Motor neuron (in vitro differentiated cells): ENCODE measurements around the gene CCNL1. TPM values are rescaled to one million over a fixed set of nuclear protein-coding genes. Genes with fewer than 3 reads are reported as not detected.
"Not testable (repeated sequence)": the region's sequence is repeated elsewhere in the genome, so short reads cannot be mapped to it uniquely, and the experiment has no call there.

ENCODE experiments used
- ATAC-seq, 8 experiments: fragments of 200-7000 bp; cut with Tn5 transposase; replicated peaks in 6 of 8; 2 replicates each; pipeline ENCODE4 v1.8.0; 2021; ENCODE audit warnings: mild to moderate bottlenecking in 8 of 8, moderate library complexity in 8 of 8
- H3K27ac ChIP-seq, 2 donors: fragments of 250-450 bp; sonication (Bioruptor Pico); 2 replicates each; pipeline ENCODE4 v1.9.0; 2021; ENCODE audit warnings: antibody characterized with exemption in 2 of 2, mild to moderate bottlenecking in 2 of 2, moderate library complexity in 1 of 2
- H3K4me1 ChIP-seq, 2 donors: fragments of 250-450 bp; sonication (Bioruptor Pico); replicated peaks in 1 of 2; 2 replicates each; pipeline ENCODE4 v1.6.1; 2021; ENCODE audit warnings: antibody characterized with exemption in 2 of 2, mild to moderate bottlenecking in 2 of 2, moderate library complexity in 1 of 2
- H3K4me3 ChIP-seq, 5 donors: fragments of 250-450 bp; sonication (Bioruptor Pico); 2 replicates each; pipeline ENCODE4 v1.9.0; 2021; ENCODE audit warnings: antibody characterized with exemption in 5 of 5, mild to moderate bottlenecking in 5 of 5, moderate library complexity in 4 of 5
- WGBS, 10 experiments: fragments of 450-650 bp; shearing (Covaris generic); methylation state at CpG; one replicate each; pipeline ENCODE4 v1.0.0; 2022; 5-methylcytosine and 5-hydroxymethylcytosine counted together
- in situ Hi-C, 9 experiments: fragments of 400-800 bp; cut with MboI; loops; one replicate each; pipeline ENCODE4 v1.15.0; 2021; ENCODE audit warnings: low sequenced_read_pairs in 9 of 9, low pct_unique_long_range_greater_than_20kb in 2 of 9; ENCODE audit not compliant: unreplicated experiment in 9 of 9
- total RNA-seq, 8 experiments: library from RNA; unstranded; fragments of 300-600 nt; gene quantifications; 2 replicates each; pipeline versions ENCODE4 v1.2.3 to v1.2.4, GENCODE V29; 2022

CCNL1 gene
- total RNA-seq, 8 experiments from 2014 or later = 77.6 to 232 (median 114) TPM

DNA sequence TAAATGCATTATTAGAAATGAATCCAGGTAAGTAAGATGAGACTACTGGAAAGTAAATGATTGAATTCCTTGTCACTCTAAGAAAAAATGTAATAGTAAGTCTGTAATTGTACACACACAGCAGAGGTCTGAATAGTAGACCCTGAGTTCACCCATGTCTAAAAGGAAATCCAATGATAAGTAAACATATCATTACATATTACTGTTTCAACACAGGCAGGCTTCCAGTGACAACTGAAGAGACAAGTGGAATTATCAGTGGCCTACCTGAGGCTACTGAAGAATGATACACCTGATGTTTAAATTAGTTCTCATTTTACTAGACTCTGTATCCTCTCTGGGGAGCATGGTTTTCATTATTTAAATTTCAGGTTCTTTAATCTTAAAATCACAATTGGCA is 6.2 kb upstream of the CCNL1 start:
- in situ Hi-C loops = no loop called here
- Histone ChIP-seq H3K27ac (no peak overlapping the region), H3K4me3 (no peak overlapping the region), H3K4me1 (peaks cover under 1 to 4% of the 10 kb centered on the region in 2 donors)
- ATAC-seq = no peak

DNA sequence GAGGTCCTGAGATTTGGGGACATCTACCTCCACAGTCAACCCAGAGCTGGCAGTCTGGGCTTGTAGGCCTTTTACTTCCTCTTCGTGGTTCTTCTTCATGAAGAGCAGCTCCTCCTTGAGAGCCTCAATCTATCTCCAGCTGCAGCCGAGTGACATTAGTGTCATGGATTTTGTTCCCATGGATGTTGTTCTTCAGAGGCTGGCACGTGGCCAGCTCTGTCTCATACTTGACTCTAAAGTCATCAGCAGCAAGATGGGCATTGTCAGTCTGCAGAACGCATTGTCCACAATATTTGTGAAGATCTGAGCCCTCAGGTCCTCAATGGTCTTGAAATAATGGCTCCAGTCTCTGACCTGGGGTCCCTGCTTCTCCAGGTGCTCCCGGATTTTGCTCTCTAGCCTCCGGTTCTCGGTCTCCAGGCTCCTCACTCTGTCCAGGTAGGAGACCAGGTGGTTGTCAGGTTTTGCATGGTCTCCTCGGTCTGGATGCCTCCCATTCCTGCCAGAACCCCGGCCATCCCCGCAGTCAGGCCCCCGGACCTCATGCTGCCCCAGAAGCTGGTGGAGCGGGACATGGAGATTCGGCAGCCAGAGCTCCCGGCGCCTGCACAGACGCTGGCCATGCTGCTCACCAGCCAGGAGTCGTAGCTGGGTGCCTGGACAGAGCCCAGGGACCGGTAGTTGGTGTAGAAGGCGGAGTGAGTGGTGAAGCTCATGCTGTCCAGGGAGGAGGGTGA is 3.4 kb upstream of the CCNL1 start:
- WGBS, 10 experiments = 84 to 100% (median 95%) methylated on average over 1 to 13 of the region's 19 CpGs; no CpG with 5 or more reads in 2 of the 10 experiments
- Histone ChIP-seq H3K27ac (no peak overlapping the region), H3K4me3 (no peak overlapping the region), H3K4me1 (peaks cover 7 to 11% of the 10 kb centered on the region in 2 donors)
- in situ Hi-C loops = no loop called here
- no peak for ATAC-seq

DNA sequence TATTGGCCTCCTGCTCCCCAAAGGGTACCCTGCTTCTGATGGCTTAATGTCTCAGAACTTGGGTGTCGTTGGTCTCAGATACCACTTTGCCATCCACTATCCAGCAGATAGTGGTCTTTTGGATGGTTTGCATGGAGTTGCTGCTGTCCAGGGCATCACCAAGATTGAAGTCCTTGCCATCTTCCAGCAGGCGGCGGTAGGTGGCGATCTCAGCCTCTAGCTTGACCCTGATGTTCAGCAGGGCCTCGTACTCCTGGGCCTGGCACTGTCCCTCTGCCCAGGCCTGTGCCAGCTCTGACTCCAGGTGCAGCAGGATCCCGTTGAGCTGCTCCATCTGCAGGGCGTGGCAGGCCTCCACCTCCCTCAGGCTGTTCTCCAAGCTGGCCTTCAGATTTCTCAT is 2.7 kb upstream of the CCNL1 start:
- in situ Hi-C loops, H3K27ac ChIP-seq, H3K4me3 ChIP-seq, ATAC-seq: not testable (repeated sequence)
- H3K4me1 ChIP-seq = peaks cover 15 to 19% of the 10 kb centered on the region in 2 donors
- WGBS, 10 experiments = 50 to 83% (median 58%) methylated on average over 2 to 4 of the region's 7 CpGs; no CpG with 5 or more reads in 7 of the 10 experiments

DNA sequence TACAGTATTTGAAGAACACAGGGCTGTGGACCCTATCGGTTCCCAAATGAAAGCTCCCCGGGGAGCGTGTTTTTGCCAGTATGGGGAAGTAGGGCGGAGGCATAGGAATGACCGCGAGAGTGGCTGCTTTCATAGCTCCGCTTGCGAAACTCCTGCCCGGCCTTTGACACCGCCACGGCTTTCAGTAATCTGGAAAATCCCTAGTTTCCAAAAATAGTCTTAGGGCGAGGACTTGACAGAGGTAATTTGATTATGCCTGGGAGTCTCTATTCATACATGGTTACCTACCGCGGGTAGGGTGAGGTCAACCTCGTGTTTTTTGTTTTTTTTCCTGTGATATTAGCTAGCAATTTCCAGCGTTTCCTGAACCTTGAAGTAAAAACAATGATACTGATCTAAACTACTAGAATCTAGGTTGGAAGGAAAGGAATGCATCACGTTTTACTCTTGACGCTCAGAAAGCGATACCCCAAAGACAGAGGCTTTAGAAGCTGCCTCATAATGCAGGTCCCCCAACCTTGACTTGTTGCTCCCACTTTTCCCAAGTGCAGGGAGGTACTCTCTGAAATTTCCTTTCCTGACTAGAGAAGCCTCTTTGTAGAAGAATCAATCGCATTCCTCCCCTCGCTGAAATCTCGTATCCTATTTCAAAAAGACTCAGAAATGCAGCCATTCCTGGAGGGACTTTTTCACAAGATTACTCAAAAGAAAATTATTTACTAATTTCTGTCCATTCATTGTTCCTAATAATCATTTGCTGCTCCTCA is 894 bp upstream of the CCNL1 start:
- in situ Hi-C loops = no loop called here
- peaks cover 28 to 37% of the 10 kb centered on the region in 2 donors for H3K4me1 ChIP-seq
- 3 to 53% (median 20%) methylated on average over 6 to 20 of the region's 22 CpGs for WGBS, 10 experiments
- peak; percentile 27 to 69 (median 50) for ATAC-seq
- H3K27ac ChIP-seq = peak overlapping the region; percentile 96
- H3K4me3 ChIP-seq = peak overlapping the region; percentile 59 to 98 (median 87)

DNA sequence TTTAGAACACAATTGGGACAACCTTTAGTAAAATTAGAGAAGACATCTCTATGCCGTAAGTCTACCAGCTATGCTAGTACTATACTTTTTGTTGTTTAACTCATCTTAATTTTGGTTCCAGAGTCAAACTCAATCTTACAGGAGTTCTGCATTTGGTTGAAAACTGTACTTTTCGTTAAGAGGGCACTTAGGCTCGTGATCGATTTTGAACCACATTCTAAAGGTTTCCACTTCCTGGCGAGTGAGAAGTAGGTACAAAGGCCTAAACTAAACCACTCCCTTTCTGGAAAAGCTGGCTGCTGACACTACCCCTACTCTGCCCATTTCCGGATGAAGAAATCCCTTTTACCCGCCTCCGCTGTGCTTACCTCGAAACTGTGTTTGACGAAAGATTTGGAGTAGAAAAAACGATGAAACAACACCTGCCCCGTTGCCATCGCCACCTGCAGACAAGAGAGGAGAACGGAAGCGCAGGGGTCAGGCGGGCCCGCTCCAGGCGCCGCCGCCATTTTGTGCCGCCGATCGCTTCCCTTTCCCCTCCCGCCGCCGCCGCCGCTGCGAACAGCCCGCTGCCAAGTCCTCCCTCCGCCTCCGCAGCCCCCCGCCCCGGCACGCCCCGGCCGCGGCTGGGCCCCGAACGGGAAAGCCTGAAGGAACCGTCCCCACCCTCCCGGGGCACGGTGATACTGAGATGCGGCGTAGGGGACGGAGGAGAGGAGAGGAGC is 748 bp downstream of the CCNL1 start:
- WGBS, 10 experiments = 0 to 20% (median 3%) methylated on average over 1 to 19 of the region's 46 CpGs
- peak overlapping the region; percentile 96 for H3K27ac ChIP-seq
- H3K4me3 ChIP-seq = peak overlapping the region; percentile 59 to 98 (median 87)
- ATAC-seq = peak in 7 of 8 experiments; percentile 4 to 38 (median 25)
- H3K4me1 ChIP-seq = peaks cover 31 to 52% of the 10 kb centered on the region in 2 donors
- in situ Hi-C loops = no loop called here

DNA sequence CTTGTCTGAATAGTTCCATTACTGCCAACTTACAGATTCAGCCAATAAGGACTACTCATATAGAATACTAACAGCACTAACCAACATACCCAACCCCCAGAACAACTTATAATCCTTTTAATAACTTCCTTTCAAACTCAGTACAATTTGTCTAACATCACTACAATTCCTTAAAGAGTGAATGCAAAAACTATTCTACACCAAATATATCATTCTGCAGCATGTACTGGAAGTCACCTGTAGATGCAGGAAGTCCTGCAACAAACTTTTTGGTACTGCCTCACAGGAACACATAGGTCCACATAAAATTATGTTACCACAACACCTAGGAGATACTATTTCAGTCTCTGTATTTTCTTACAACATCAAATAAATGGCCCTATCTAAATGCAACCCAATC is 2.1 kb downstream of the CCNL1 start:
- ATAC-seq = no peak
- in situ Hi-C loops = no loop called here
- peaks cover 31 to 54% of the 10 kb centered on the region in 2 donors for H3K4me1 ChIP-seq

DNA sequence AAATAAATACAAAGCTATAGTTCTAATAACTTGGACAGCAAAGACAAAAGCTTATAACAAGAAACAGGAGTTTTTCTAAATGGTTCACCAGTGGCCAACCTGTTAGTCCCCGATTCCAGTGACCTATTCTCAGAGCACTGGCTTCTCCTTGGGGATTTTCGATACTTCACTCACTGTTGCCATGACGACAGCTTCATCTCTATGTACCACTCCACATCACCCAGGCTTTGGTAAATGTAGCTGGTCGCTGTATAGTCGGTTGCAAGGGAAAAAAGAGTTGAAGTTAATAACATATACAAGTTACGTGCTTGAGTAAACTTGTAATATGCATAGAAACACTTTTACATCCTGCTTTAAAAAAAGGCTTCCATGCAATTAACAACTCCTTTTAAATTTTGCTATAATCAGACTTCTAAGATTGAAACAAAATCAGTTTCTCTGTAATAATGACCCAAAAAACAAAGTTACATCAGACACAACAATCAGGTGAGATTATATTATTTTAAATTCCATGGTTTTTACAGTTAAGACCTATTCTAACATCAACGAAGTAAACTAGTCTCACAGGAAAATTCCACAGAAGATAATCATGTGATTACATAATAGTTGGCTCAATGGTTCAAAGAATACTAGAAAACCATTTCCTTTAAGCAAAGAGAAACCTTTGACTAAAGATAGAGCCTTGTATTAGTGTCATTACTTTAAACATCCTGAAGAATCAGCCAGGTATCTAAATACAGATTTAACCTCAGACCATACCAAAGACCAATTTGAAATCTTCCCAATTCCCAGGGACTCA is 2.9 kb downstream of the CCNL1 start:
- in situ Hi-C loops = no loop called here
- ATAC-seq = no peak
- peaks cover 31 to 54% of the 10 kb centered on the region in 2 donors for H3K4me1 ChIP-seq
- no peak overlapping the region for H3K27ac ChIP-seq
- 17 to 68% (median 53%) methylated on average over 2 to 7 of the region's 7 CpGs for whole genome bisulfite sequencing, 10 experiments
- H3K4me3 ChIP-seq = peak overlapping the region in 1 of 5 donors; percentile 87

More for the DNA sequence above, 2.1 kb downstream of the CCNL1 start:
- no peak overlapping the region for H3K27ac ChIP-seq
- H3K4me3 ChIP-seq = peak overlapping the region in 2 of 5 donors; percentile 59 to 87

DNA sequence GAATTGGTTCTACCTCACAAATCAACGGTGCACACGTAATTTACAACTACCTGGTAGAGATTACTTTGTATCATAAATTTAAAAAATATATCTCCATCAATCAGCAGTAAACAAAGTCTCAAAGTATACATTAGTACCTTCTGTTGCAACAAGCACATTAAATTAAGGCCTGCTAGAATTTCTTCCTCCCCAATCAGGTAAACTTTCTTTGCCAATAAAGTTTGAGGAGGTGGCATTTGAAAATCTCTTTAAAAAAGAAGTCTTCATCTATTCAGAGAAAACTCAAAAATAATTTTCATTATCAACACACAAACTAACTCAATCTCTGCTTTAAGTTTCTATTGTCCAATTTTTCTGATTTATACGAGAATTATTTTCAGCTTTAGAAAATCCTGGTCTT is 4.4 kb downstream of the CCNL1 start:
- no peak for ATAC-seq
- WGBS, 10 experiments = 49 to 100% (median 84%) methylated on average over 2 to 3 of the region's 3 CpGs; no CpG with 5 or more reads in 1 of the 10 experiments
- peaks cover 28 to 47% of the 10 kb centered on the region in 2 donors for H3K4me1 ChIP-seq
- H3K27ac ChIP-seq = no peak overlapping the region
- in situ Hi-C loops = no loop called here
- no peak overlapping the region for H3K4me3 ChIP-seq

DNA sequence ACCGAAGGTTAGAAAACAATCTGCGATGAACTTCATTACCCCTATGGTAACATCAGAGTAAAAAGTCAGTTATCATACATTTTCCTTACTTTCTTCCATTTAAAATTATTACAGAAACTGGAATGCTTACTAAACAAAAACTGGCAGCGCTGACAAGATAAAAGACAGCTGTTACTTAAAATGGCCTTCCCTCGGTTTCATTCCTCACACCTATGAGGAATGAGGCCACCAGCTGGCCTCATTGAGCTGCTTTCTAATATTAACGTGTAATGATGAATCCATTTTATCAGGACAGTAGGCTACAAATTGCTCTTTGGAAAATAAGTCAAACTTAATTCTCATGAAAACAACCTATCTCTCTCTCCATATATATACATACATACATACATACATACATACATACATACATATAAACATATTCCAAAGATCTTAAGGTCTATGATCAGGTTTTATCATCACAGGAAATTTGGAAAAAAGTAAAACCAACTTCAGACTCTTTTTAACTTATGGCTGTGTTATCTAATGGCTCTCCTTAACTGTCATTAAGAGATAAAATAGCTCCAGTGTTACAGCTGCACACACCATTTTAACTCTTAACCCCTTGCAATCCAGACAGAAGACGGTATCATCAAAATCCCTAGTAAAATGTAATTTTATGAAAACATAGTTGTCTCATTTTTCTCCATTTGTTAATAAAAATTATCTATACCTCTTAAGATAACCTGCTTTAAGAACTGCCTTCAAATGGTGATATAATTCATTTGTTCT is 5.2 kb downstream of the CCNL1 start:
- no peak overlapping the region for H3K4me3 ChIP-seq
- H3K27ac ChIP-seq = no peak overlapping the region

DNA sequence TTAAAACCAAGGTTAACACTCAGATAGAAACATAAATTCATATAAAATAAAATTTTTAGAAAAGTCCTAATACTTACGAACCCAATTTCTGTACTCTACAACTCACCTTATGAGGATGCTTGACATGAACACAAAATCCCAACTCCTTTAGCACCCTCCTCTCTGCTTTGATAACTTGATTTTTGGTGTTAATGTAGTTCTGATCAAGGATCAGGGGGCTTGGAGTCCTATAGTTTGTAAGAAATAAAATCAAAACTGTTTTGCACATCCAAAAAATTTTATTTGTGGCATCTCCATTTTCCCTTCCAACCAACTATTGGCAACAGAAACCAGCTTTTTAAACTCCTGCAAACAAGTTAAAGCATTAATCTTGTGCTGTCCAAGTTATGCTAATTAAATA is 7.0 kb downstream of the CCNL1 start:
- Histone ChIP-seq H3K27ac (no peak overlapping the region), H3K4me1 (peaks cover 19 to 38% of the 10 kb centered on the region in 2 donors), H3K4me3 (no peak overlapping the region)
- in situ Hi-C loops = no loop called here
- ATAC-seq = no peak
- 40 to 100% (median 100%) methylated on average over 1 of the region's 1 CpG; no CpG with 5 or more reads in 1 of the 10 experiments for WGBS, 10 experiments

More for the DNA sequence above, 5.2 kb downstream of the CCNL1 start:
- in situ Hi-C loops = no loop called here
- WGBS, 10 experiments = 38 to 100% (median 79%) methylated on average over 2 to 6 of the region's 6 CpGs
- no peak for ATAC-seq
- H3K4me1 ChIP-seq = peaks cover 28 to 47% of the 10 kb centered on the region in 2 donors

DNA sequence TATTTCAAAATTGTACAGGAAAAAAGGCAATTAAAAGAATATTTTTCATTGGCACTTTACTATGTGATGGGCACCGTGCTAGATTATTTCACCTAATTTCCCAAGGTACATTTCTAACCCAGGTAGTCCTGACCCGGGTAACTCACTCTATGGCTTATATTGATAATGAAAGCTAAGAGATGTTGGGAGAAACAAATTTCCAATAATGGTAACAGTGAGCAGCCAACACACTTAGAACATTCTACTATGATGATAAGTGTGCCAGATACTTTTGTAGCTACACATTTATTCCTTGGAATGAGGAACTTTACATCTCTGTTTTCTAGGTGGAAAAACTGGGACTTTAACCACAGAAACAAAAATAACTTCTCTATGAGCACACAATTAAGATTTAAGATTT is 7.5 kb downstream of the CCNL1 start:
- Histone ChIP-seq H3K27ac (no peak overlapping the region), H3K4me1 (peaks cover 14 to 33% of the 10 kb centered on the region in 2 donors), H3K4me3 (no peak overlapping the region)
- in situ Hi-C loops = no loop called here
- no peak for ATAC-seq
- 94 to 100% (median 100%) methylated on average over 1 to 2 of the region's 2 CpGs; no CpG with 5 or more reads in 3 of the 10 experiments for WGBS, 10 experiments

DNA sequence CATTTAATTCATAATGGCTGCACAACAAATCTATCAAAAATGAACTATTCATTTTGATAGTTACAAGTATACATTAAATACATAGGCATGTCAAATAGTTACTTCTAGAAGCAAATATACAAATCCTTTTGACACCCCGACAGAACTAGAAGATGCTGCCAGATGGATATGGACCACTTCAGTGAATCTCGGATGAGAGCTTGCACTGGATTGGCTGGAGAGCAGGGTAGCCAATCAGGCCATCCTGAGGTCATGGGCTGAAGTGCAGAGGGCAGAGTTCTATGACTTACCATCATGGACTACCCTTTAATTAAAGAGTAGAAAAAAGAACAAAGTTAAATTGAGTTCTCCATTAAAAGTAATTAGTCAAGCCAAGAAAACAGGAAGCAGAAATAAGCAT is 8.3 kb downstream of the CCNL1 start:
- ATAC-seq = peak in 1 of 8 experiments; percentile 5

More for the DNA sequence above, 8.3 kb downstream of the CCNL1 start:
- peaks cover 6 to 25% of the 10 kb centered on the region in 2 donors for H3K4me1 ChIP-seq
- 69 to 100% (median 88%) methylated on average over 1 to 2 of the region's 2 CpGs; no CpG with 5 or more reads in 1 of the 10 experiments for WGBS, 10 experiments
- no peak overlapping the region for H3K4me3 ChIP-seq
- in situ Hi-C loops = no loop called here
- no peak overlapping the region for H3K27ac ChIP-seq
